ENCODE measurements around the gene DBNDD2. TPM values are rescaled to one million over a fixed set of nuclear protein-coding genes. Genes with fewer than 3 reads are reported as not detected.

DBNDD2 gene
- total RNA-seq, 1 experiment from 2014 or later, result 69.0 TPM

DNA sequence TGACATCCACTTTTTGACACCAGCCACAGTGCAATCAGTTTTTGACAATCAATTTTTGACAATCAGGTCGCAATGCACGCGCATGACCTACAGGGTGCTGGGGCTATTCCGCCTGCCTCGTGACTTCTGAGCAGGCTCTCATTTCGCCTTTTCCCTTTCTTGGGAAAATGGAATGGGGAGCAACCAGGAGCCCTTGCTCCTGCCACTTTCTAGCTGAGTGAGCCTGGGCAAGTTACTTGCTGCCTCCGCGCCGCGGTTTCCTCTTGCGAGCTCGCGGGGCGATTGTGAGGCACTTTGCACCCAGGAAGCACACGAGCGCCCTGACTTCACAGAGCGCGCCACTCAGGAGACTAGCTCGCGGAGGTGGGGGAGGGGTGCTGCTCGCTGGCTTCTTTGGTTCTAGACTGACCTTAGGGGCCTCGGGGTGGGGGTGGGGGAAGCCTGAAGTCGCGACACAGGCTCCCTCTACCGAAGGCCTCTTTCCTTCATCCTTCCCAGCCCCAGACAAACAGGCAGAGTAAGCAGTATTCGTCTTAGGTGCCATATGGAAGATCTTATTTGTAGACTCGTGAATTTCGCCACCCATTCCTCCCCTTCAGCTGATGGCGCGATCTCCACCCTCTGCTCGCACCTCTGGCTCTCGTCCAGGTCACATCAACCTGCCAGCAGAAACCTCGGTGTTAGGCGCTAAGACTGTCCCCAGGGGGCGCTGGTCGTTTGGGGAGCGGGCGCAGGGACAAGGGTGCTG, 34.6 kb upstream of the DBNDD2 start:
- Histone ChIP-seq H3K27ac (no peak overlapping the region), H3K9me2 (ENCODE audit: insufficient read depth) (no peaks in the 10 kb centered on the region), H3K9me3 (ENCODE audit: insufficient read depth, low read depth) (no peaks in the 10 kb centered on the region), H4K20me1 (ENCODE audit: insufficient read depth) (no peaks in the 10 kb centered on the region), H3F3A (ENCODE audit: insufficient read depth, low read depth) (no peaks in the 10 kb centered on the region; the same call in 1 of the 2 replicates), H3K4me1 (replicated peaks; ENCODE audit: insufficient read depth) (no peaks in the 10 kb centered on the region), H3K4me2 (no peak overlapping the region), H3K36me3 (ENCODE audit: low read depth) (0 out of 2 replicates have a peak, but pooled peaks cover 1% of the 10 kb centered on the region), H3K27me3 (ENCODE audit: insufficient read depth, low read depth) (no peaks in the 10 kb centered on the region), H2AFZ (no peak overlapping the region), H3K4me3 (no peak overlapping the region), H3K79me2 (ENCODE audit: low read depth) (no peaks in the 10 kb centered on the region)
- POLR2A ChIA-PET (ENCODE audit: unreplicated experiment), result no interaction called here
- intact Hi-C loops (cut with micrococcal nuclease; ENCODE audit: unreplicated experiment), result loop anchor here (1.0 to 2.0 kb wide), 3 partner anchors 46 to 397 kb away; no protein-coding TSS in a partner anchor
- no peak for TF ChIP-seq EZH2 (IDR thresholded peaks at IDR 0.05; ENCODE audit: low read depth)
- TF ChIP-seq, protein P1, sequence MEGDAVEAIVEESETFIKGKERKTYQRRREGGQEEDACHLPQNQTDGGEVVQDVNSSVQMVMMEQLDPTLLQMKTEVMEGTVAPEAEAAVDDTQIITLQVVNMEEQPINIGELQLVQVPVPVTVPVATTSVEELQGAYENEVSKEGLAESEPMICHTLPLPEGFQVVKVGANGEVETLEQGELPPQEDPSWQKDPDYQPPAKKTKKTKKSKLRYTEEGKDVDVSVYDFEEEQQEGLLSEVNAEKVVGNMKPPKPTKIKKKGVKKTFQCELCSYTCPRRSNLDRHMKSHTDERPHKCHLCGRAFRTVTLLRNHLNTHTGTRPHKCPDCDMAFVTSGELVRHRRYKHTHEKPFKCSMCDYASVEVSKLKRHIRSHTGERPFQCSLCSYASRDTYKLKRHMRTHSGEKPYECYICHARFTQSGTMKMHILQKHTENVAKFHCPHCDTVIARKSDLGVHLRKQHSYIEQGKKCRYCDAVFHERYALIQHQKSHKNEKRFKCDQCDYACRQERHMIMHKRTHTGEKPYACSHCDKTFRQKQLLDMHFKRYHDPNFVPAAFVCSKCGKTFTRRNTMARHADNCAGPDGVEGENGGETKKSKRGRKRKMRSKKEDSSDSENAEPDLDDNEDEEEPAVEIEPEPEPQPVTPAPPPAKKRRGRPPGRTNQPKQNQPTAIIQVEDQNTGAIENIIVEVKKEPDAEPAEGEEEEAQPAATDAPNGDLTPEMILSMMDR (conservative IDR thresholded peaks at IDR 0.05), result peak; percentile 76
- peak; percentile 57 to 87 for DNase-seq
- no TSS peak for BruUV-seq (replicated peaks)
- CTCF ChIA-PET, result interaction anchor here (0.5 to 2.8 kb wide), 10 partner anchors 11 to 716 kb away, joined by 3 to 48 read pairs (median 4); partner anchors contain the start of gene SYS1

DNA sequence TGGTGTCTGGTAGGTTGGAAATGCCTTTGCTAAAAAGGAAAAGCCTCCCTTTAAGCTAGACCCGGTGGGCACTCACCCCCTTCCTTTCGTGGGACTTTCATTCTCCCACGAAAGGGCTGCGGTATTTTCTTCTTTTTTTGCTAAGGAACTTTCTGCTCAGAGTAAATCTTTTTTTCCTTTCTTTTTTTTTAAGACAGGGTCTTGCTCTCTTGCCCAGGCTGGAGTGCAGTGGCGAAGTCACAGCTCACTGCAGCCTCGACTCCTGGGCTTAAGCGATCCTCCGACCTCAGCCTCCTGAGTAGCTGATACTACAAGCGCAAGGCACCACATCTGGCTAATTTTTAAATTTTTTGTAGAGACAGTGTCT, 34.0 kb upstream of the DBNDD2 start:
- Histone ChIP-seq H3K4me1 (replicated peaks; ENCODE audit: insufficient read depth) (no peaks in the 10 kb centered on the region), H3K4me3 (no peak overlapping the region), H3K4me2 (no peak overlapping the region), H3K9me3 (ENCODE audit: insufficient read depth, low read depth) (no peaks in the 10 kb centered on the region), H3K79me2 (ENCODE audit: low read depth) (no peaks in the 10 kb centered on the region), H3K36me3 (ENCODE audit: low read depth) (no peaks in the 10 kb centered on the region), H4K20me1 (ENCODE audit: insufficient read depth) (no peaks in the 10 kb centered on the region), H3F3A (ENCODE audit: insufficient read depth, low read depth) (no peaks in the 10 kb centered on the region; the same call in none of the 2 replicates), H2AFZ (no peak overlapping the region), H3K27ac (no peak overlapping the region), H3K27me3 (ENCODE audit: insufficient read depth, low read depth) (no peaks in the 10 kb centered on the region), H3K9me2 (ENCODE audit: insufficient read depth) (no peaks in the 10 kb centered on the region)
- CTCF ChIA-PET, result interaction anchor here (0.6 to 2.8 kb wide), 10 partner anchors 11 to 396 kb away, joined by 3 to 48 read pairs (median 4); partner anchors contain the start of gene SYS1
- TF ChIP-seq, protein P1 (conservative IDR thresholded peaks at IDR 0.05), result peak; percentile 40; the same call in 1 of the 2 replicates
- TF ChIP-seq EZH2 (IDR thresholded peaks at IDR 0.05; ENCODE audit: low read depth), result no peak
- DNase-seq, result no peak
- intact Hi-C loops (cut with micrococcal nuclease; ENCODE audit: unreplicated experiment), result loop anchor here (2.0 kb wide), 2 partner anchors 63 to 397 kb away; no protein-coding TSS in a partner anchor
- POLR2A ChIA-PET (ENCODE audit: unreplicated experiment), result no interaction called here
- BruUV-seq (replicated peaks), result no TSS peak

DNA sequence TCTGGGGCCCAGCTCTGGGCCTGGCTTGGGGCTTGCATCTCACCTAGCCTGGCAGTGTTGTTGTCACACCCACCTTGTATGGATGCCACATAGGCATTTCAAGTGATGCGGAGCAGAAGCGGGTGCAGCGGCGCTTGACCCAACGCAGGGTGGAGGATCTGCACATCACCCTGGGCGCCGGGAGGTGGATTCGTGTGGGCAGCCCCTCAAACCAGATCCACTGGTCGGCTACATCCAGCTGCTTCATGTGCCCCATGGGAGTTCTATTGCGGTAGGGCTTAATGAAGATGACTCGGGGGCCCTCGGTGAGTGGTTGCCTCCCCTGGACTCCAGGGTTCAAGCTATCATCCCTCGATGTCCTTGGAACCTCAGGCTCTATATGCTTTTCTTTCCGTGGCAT, 33.1 kb upstream of the DBNDD2 start:
- CTCF ChIA-PET, result no interaction called here
- no peaks in the 10 kb centered on the region; the same call in none of the 2 replicates for H3F3A ChIP-seq (ENCODE audit: insufficient read depth, low read depth)
- H3K79me2 ChIP-seq (ENCODE audit: low read depth), result no peaks in the 10 kb centered on the region
- H4K20me1 ChIP-seq (ENCODE audit: insufficient read depth), result no peaks in the 10 kb centered on the region
- H3K9me2 ChIP-seq (ENCODE audit: insufficient read depth), result no peaks in the 10 kb centered on the region
- H3K4me2 ChIP-seq, result no peak overlapping the region
- H3K4me1 ChIP-seq (replicated peaks; ENCODE audit: insufficient read depth), result no peaks in the 10 kb centered on the region
- no peaks in the 10 kb centered on the region for H3K36me3 ChIP-seq (ENCODE audit: low read depth)
- BruUV-seq (replicated peaks), result no TSS peak
- no peaks in the 10 kb centered on the region for H3K9me3 ChIP-seq (ENCODE audit: insufficient read depth, low read depth)
- no peak overlapping the region for H3K4me3 ChIP-seq
- H3K27ac ChIP-seq, result no peak overlapping the region
- no peak for TF ChIP-seq EZH2 (IDR thresholded peaks at IDR 0.05; ENCODE audit: low read depth)
- TF ChIP-seq, protein P1 (conservative IDR thresholded peaks at IDR 0.05), result no peak
- POLR2A ChIA-PET (ENCODE audit: unreplicated experiment), result no interaction called here
- H3K27me3 ChIP-seq (ENCODE audit: insufficient read depth, low read depth), result no peaks in the 10 kb centered on the region
- no peak for DNase-seq
- H2AFZ ChIP-seq, result no peak overlapping the region
- intact Hi-C loops (cut with micrococcal nuclease; ENCODE audit: unreplicated experiment), result loop anchor here (2.0 kb wide), 2 partner anchors 62 to 396 kb away; no protein-coding TSS in a partner anchor
